Endodermal cell (in vitro differentiated cells): ENCODE measurements around the gene WDR75. TPM values are rescaled to one million over a fixed set of nuclear protein-coding genes. Genes with fewer than 3 reads are reported as not detected.

ENCODE experiments used
- DNase-seq: peaks from one replicate; pipeline ENCODE4 v3.0.0-alpha.2; 2017
- H3K27ac ChIP-seq: 2 replicates; pipeline ENCODE4 v1.5.1; 2013; ENCODE audit warnings: mild to moderate bottlenecking, low read depth, low read length, moderate library complexity
- H3K27me3 ChIP-seq: 2 replicates; pipeline ENCODE4 v1.6.1; 2013; ENCODE audit warnings: mild to moderate bottlenecking, low read length, moderate library complexity; ENCODE audit not compliant: insufficient read depth, control insufficient read depth, poor library complexity, severe bottlenecking
- H3K36me3 ChIP-seq: 2 replicates; pipeline ENCODE4 v1.7.0; 2013; ENCODE audit warnings: mild to moderate bottlenecking, low read length, moderate library complexity; ENCODE audit not compliant: control insufficient read depth, insufficient read depth
- H3K4me1 ChIP-seq: one replicate; pipeline ENCODE4 v1.7.0; 2013; ENCODE audit warnings: low read length; ENCODE audit not compliant: control insufficient read depth, insufficient read depth
- H3K4me3 ChIP-seq: 2 replicates; pipeline ENCODE4 v1.5.1; 2013; ENCODE audit warnings: mild to moderate bottlenecking, low read length, moderate library complexity
- H3K9ac ChIP-seq: 2 replicates; pipeline ENCODE4 v1.6.1; 2013; ENCODE audit warnings: mild to moderate bottlenecking, low read length, moderate library complexity; ENCODE audit not compliant: poor library complexity, severe bottlenecking; ENCODE audit errors: extremely low read depth
- H3K9me3 ChIP-seq: 2 replicates; pipeline ENCODE4 v1.6.1; 2013; ENCODE audit warnings: mild to moderate bottlenecking, low read length, moderate library complexity; ENCODE audit not compliant: control insufficient read depth
- H3K27ac Mint-ChIP-seq: 2 replicates; pipeline ENCODE4 v1.8.0; 2020; ENCODE audit warnings: mixed read lengths
- H3K27me3 Mint-ChIP-seq: 2 replicates; pipeline ENCODE4 v1.8.0; 2021; ENCODE audit warnings: mild to moderate bottlenecking, mixed read lengths; ENCODE audit not compliant: insufficient read depth
- H3K36me3 Mint-ChIP-seq: 2 replicates; pipeline ENCODE4 v1.8.0; 2020; ENCODE audit warnings: low read depth, mixed read lengths
- H3K4me1 Mint-ChIP-seq: 2 replicates; pipeline ENCODE4 v1.8.0; 2020; ENCODE audit warnings: mixed read lengths
- H3K4me3 Mint-ChIP-seq: 2 replicates; pipeline ENCODE4 v1.8.0; 2020; ENCODE audit warnings: mild to moderate bottlenecking, moderate library complexity, mixed read lengths
- H3K9me3 Mint-ChIP-seq: 2 replicates; pipeline ENCODE4 v1.8.0; 2020; ENCODE audit warnings: mild to moderate bottlenecking, mixed read lengths
- WGBS, 2 experiments: methylation state at CpG; one replicate each; pipeline versions ENCODE4 v1.1.5 to v1.1.7; 2013; ENCODE audit warnings: missing lambda C conversion rate in 2 of 2, mixed read lengths in 1 of 2; ENCODE audit not compliant: insufficient coverage in 1 of 2, insufficient read length in 1 of 2; 5-methylcytosine and 5-hydroxymethylcytosine counted together
- total RNA-seq, 2 donors: library from RNA; stranded (reverse); fragmentation: NEBNext Ultra II Directional in 1 of 2; extraction: Animal tissue kit (Norgen Biotek cat#: 25700) in 1 of 2; gene quantifications; 2 replicates in 1 of 2; 3 replicates in 1 of 2; pipeline ENCODE4 v1.2.1, GENCODE V29; 2021
- TF ChIP-seq, protein P1 (sequence below): fragments of 200-600 bp; sonication (generic); conservative IDR thresholded peaks from 2 replicates; pipeline ENCODE4 v1.5.0; 2021; ENCODE audit warnings: antibody characterized with exemption, mild to moderate bottlenecking

Gene WDR75
- total RNA-seq, 2 donors from 2014 or later: 65.8 to 76.2 TPM

DNA sequence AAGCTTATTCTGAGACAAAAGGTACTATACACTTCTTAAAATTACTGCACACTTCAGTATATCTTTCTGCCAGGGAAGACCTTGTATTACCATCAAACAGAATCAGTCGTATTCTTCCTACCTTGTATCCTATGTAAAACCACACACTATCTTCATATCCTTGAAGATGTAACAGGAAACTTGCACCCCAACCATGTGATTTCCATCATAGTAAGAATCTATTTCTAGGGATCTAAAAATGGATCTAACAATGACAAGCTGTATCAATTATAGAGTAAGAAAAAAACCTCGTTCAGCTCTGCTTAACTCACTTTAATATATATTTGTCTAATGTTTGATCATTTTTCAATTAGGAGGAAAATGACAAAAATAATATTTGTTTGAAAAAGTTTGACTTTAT is 60.2 kb downstream of the WDR75 start:
- peaks cover 24% of the 10 kb centered on the region for H3K4me1 Mint-ChIP-seq
- no peaks in the 10 kb centered on the region for H3K36me3 Mint-ChIP-seq
- Histone ChIP-seq H3K36me3 (no peaks in the 10 kb centered on the region), H3K27ac (no peak overlapping the region), H3K9ac (no peak overlapping the region), H3K27me3 (no peaks in the 10 kb centered on the region), H3K4me1 (peaks cover 2% of the 10 kb centered on the region), H3K9me3 (no peaks in the 10 kb centered on the region), H3K4me3 (no peak overlapping the region)
- H3K4me3 Mint-ChIP-seq: no peak overlapping the region
- no peaks in the 10 kb centered on the region for H3K27me3 Mint-ChIP-seq
- no peak overlapping the region for H3K27ac Mint-ChIP-seq
- 67 to 95% methylated on average over 1 of the region's 2 CpGs for WGBS, 2 experiments
- DNase-seq: no peak
- TF ChIP-seq, protein P1, sequence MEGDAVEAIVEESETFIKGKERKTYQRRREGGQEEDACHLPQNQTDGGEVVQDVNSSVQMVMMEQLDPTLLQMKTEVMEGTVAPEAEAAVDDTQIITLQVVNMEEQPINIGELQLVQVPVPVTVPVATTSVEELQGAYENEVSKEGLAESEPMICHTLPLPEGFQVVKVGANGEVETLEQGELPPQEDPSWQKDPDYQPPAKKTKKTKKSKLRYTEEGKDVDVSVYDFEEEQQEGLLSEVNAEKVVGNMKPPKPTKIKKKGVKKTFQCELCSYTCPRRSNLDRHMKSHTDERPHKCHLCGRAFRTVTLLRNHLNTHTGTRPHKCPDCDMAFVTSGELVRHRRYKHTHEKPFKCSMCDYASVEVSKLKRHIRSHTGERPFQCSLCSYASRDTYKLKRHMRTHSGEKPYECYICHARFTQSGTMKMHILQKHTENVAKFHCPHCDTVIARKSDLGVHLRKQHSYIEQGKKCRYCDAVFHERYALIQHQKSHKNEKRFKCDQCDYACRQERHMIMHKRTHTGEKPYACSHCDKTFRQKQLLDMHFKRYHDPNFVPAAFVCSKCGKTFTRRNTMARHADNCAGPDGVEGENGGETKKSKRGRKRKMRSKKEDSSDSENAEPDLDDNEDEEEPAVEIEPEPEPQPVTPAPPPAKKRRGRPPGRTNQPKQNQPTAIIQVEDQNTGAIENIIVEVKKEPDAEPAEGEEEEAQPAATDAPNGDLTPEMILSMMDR: no peak
- no peaks in the 10 kb centered on the region for H3K9me3 Mint-ChIP-seq

DNA sequence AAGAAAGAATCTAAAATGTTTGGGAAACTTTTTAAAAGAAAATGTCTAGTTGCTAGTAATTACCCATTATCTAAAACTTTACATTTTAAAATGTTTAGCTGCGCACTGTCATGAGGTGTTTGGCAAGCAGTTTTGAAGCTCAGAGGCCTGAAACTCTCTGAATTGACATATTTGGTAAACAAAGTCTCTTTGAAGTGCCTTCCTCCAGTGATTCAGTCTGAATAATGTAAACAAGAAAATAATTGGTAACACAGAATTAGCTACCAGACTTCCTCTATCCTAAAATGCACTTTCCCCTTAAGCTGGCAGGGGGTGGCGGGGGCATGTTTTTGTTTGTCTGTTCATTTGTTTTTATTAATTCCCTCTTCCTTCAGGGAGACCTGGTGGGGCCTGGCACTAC is 61.4 kb downstream of the WDR75 start:
- no peak overlapping the region for H3K9ac ChIP-seq
- no peak for DNase-seq
- Mint-ChIP-seq H3K4me3 (no peak overlapping the region), H3K4me1 (peaks cover 33% of the 10 kb centered on the region), H3K27me3 (no peaks in the 10 kb centered on the region), H3K36me3 (no peaks in the 10 kb centered on the region), H3K27ac (peak overlapping the region; percentile 38), H3K9me3 (peaks cover 4% of the 10 kb centered on the region)
- TF ChIP-seq, protein P1: no peak
- WGBS, 2 experiments: 99% methylated on average over 2 of the region's 2 CpGs; no CpG with 5 or more reads in 1 of the 2 experiments
- H3K4me3 ChIP-seq: no peak overlapping the region
- H3K27ac ChIP-seq: no peak overlapping the region
- no peaks in the 10 kb centered on the region for H3K36me3 ChIP-seq
- H3K27me3 ChIP-seq: no peaks in the 10 kb centered on the region
- H3K4me1 ChIP-seq: peaks cover 6% of the 10 kb centered on the region
- no peaks in the 10 kb centered on the region for H3K9me3 ChIP-seq

- H3K27ac Mint-ChIP-seq: no peak overlapping the region
- no peaks in the 10 kb centered on the region for H3K36me3 ChIP-seq
- no peak overlapping the region for H3K4me3 ChIP-seq
- peaks cover 38% of the 10 kb centered on the region for H3K4me1 Mint-ChIP-seq
- H3K27me3 Mint-ChIP-seq: no peaks in the 10 kb centered on the region
- TF ChIP-seq, protein P1: no peak
- no peak for DNase-seq
- 78 to 96% methylated on average over 3 to 5 of the region's 5 CpGs for WGBS, 2 experiments
- H3K9me3 ChIP-seq: peaks cover 14% of the 10 kb centered on the region
- H3K9me3 Mint-ChIP-seq: peaks cover 19% of the 10 kb centered on the region
- H3K4me3 Mint-ChIP-seq: no peak overlapping the region
- H3K4me1 ChIP-seq: peaks cover 6% of the 10 kb centered on the region
- H3K27me3 ChIP-seq: no peaks in the 10 kb centered on the region
- H3K27ac ChIP-seq: no peak overlapping the region
- H3K36me3 Mint-ChIP-seq: peaks cover 12% of the 10 kb centered on the region
- no peak overlapping the region for H3K9ac ChIP-seq
These were observed 63.0 kb downstream of the WDR75 start for GRCh38 chr2:189504238-189504637.
